HepG2 (cell line): ENCODE data around the gene RING1. TPM values are rescaled to one million over a fixed set of nuclear protein-coding genes. Genes with fewer than 3 reads are reported as not detected.

ENCODE experiments used
- ARHGAP35 ChIP-seq: sonication (generic); formaldehyde crosslinking; IDR thresholded peaks from 2 replicates; pipeline ENCODE4 v1.9.0; 2022; ENCODE audit warnings: mild to moderate bottlenecking, inconsistent platforms, moderate library complexity, missing genetic modification reagents, borderline replicate concordance
- BRCA1 ChIP-seq: sonication (generic); formaldehyde crosslinking; IDR thresholded peaks from 2 replicates; pipeline ENCODE4 v1.4.0; 2020; ENCODE audit warnings: missing genetic modification reagents
- CHCHD3 ChIP-seq: sonication (generic); formaldehyde crosslinking; IDR thresholded peaks from 2 replicates; pipeline ENCODE4 v1.8.0; 2022; ENCODE audit warnings: mild to moderate bottlenecking, missing genetic modification reagents, moderate library complexity
- ESRRA ChIP-seq: sonication (generic); formaldehyde crosslinking; IDR thresholded peaks from 2 replicates; pipeline ENCODE4 v1.5.1; 2020; ENCODE audit warnings: mild to moderate bottlenecking, low read depth, missing genetic modification reagents
- FOXO1 ChIP-seq: sonication (generic); formaldehyde crosslinking; IDR thresholded peaks from 2 replicates; pipeline ENCODE4 v1.4.0; 2020; ENCODE audit warnings: missing genetic modification reagents
- HNRNPH1 ChIP-seq: fragments of 200-400 bp; formaldehyde crosslinking; optimal IDR thresholded peaks from 2 replicates; pipeline ENCODE3; 2017; ENCODE audit warnings: mild to moderate bottlenecking, low read depth, low read length
- MLLT10 ChIP-seq: sonication (generic); formaldehyde crosslinking; IDR thresholded peaks from 2 replicates; pipeline ENCODE4 v1.4.0; 2020; ENCODE audit warnings: missing genetic modification reagents
- MTA3 ChIP-seq: sonication (generic); formaldehyde crosslinking; IDR thresholded peaks from 2 replicates; pipeline ENCODE4 v1.4.0; 2020; ENCODE audit warnings: missing genetic modification reagents
- MTF1 ChIP-seq: sonication (generic); formaldehyde crosslinking; IDR thresholded peaks from 2 replicates; pipeline ENCODE4 v1.5.0; 2020; ENCODE audit warnings: missing genetic modification reagents
- PRPF4 ChIP-seq: fragments of 200-400 bp; formaldehyde crosslinking; IDR thresholded peaks from 2 replicates; pipeline ENCODE4 v1.6.1; 2016; ENCODE audit warnings: low read length, low read depth; ENCODE audit not compliant: poor library complexity, severe bottlenecking
- RFX5 ChIP-seq: IDR thresholded peaks from 2 replicates; pipeline ENCODE4 v1.6.1; 2011; ENCODE audit warnings: low read depth, low read length, improper control_type of control experiment
- RXRB ChIP-seq: IDR thresholded peaks from 2 replicates; pipeline ENCODE4 v1.6.1; 2016; ENCODE audit warnings: borderline replicate concordance, missing genetic modification reagents, missing compliant biosample characterization
- SNAPC2 ChIP-seq: sonication (generic); formaldehyde crosslinking; IDR thresholded peaks from 2 replicates; pipeline ENCODE4 v1.8.1; 2022; ENCODE audit warnings: mild to moderate bottlenecking, missing genetic modification reagents
- THAP11 ChIP-seq: IDR thresholded peaks from 2 replicates; pipeline ENCODE4 v1.6.1; 2016; ENCODE audit warnings: missing biosample characterization, missing genetic modification reagents
- ZC3H13 ChIP-seq: sonication (generic); formaldehyde crosslinking; IDR thresholded peaks from 2 replicates; pipeline ENCODE4 v1.8.1; 2023; ENCODE audit warnings: mild to moderate bottlenecking, missing genetic modification reagents, moderate library complexity
- ZFP37 ChIP-seq: sonication (generic); formaldehyde crosslinking; IDR thresholded peaks from 2 replicates; pipeline ENCODE4 v1.4.0; 2020; ENCODE audit warnings: missing genetic modification reagents, borderline replicate concordance
- ZNF256 ChIP-seq: sonication (generic); formaldehyde crosslinking; conservative IDR thresholded peaks from 2 replicates; pipeline ENCODE4 v1.4.0; 2020; ENCODE audit warnings: missing genetic modification reagents
- ZNF441 ChIP-seq: sonication (generic); formaldehyde crosslinking; IDR thresholded peaks from 2 replicates; pipeline ENCODE4 v1.7.0; 2021; ENCODE audit warnings: missing genetic modification reagents, borderline replicate concordance
- ZNF501 ChIP-seq: sonication (generic); formaldehyde crosslinking; IDR thresholded peaks from 2 replicates; pipeline ENCODE4 v1.5.1; 2020; ENCODE audit warnings: mild to moderate bottlenecking, moderate library complexity, missing genetic modification reagents
- ZNF672 ChIP-seq: sonication (generic); formaldehyde crosslinking; IDR thresholded peaks from 2 replicates; pipeline ENCODE4 v1.8.1; 2022; ENCODE audit warnings: missing genetic modification reagents
- ZNF841 ChIP-seq: sonication (generic); formaldehyde crosslinking; IDR thresholded peaks from 2 replicates; pipeline ENCODE4 v1.8.1; 2023; ENCODE audit warnings: missing genetic modification reagents, borderline replicate concordance
- polyA plus RNA-seq, 8 experiments: library from polyadenylated mRNA; depleted of rRNA in 3 of 8; stranded (reverse) in 7 of 8; unstranded in 1 of 8; fragments of >200 nt; fragmentation: Illumina TruSeq in 4 of 8; extraction: Trizol in 4 of 8; gene quantifications; 2 replicates each; pipeline versions ENCODE4 v1.2.1 to v1.2.3, GENCODE V29; 2011 to 2016; ENCODE audit warnings: low read depth in 4 of 8, missing spikeins in 1 of 8, mixed read lengths in 1 of 8; ENCODE audit not compliant: insufficient read depth in 1 of 8
- total RNA-seq, 5 experiments: library from RNA; depleted of rRNA; stranded (reverse); fragments of >200 nt; fragmentation: Illumina TruSeq; extraction: Trizol; gene quantifications; 2 replicates each; pipeline ENCODE4 v1.2.3, GENCODE V29; 2016; ENCODE audit warnings: low read depth in 1 of 5
- TF ChIP-seq, protein P1 (sequence below): IDR thresholded peaks from 2 replicates; pipeline ENCODE4 v1.6.1; 2016; ENCODE audit warnings: low read depth, control low read depth
- TF ChIP-seq, protein P2 (sequence below): sonication (generic); formaldehyde crosslinking; IDR thresholded peaks from 2 replicates; pipeline ENCODE4 v1.5.0; 2020; ENCODE audit warnings: missing genetic modification reagents
- TF ChIP-seq, protein P3 (sequence below): sonication (generic); formaldehyde crosslinking; IDR thresholded peaks from 2 replicates; pipeline ENCODE4 v1.8.1; 2023; ENCODE audit warnings: mild to moderate bottlenecking, moderate library complexity, missing genetic modification reagents
- TF ChIP-seq, protein P4 (sequence below): sonication (generic); formaldehyde crosslinking; IDR thresholded peaks from 2 replicates; pipeline ENCODE4 v1.5.0; 2020; ENCODE audit warnings: mild to moderate bottlenecking, missing genetic modification reagents, borderline replicate concordance

Gene RING1
- total and polyA plus RNA-seq, 2 of the 13 experiments (the other 11 are each of a cell fraction or from before 2014, with no cell fraction given) = 23.9 to 33.6 TPM

DNA sequence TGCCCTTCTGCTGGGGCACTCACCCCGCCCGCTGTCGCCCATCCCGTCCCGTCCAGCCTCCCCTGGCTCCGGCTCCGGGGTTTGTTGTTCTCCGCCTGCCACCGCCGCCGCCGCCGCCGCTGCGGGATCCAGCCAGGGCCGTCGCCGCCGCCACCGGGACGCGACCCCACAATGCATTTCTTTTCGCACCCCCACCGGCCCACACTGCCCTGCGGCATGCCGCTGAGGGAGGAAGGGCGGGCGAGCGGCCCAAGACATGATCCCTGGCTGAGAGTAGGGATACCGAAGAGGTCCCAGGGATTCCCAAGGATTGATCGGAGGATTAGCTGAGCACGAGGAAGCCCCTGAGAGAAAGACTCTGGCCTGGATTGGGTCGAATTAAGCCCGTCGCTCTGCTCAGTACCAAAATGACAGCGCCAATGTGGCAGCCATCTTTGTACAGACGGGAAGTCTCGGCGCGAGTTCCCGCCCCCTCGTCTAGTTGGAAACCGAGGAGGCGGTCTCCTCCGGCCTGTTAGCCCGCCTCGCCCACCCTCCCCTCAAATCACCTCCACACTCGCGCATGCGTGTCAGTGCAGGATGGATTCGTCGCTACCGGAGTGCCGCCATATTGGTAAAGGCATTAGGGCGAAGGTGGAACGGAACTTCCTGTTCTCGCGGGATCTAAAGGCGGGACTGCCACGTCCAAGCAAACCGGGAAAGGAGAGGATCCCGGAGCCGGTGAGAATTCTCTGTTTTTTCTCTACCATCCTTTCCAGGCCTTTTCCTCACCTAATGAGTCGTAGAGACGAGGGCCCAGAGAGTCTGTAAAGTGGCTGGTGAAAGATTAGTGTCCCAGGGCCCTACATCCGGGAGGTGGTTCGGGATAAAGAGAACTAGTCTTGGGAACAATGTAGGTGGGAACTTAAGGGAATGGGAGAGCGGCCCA, 7.8 kb upstream of the RING1 start, which contains the start of the genes RXRB and SLC39A7 (continued):
- peak; percentile 88; the same call in 1 of the 2 replicates for TF ChIP-seq ZC3H13
- 0 out of 2 replicates have a peak, but pooled peaks have one; percentile 77 for TF ChIP-seq ARHGAP35 (CRISPR knock-in tag)
- TF ChIP-seq, protein P1, sequence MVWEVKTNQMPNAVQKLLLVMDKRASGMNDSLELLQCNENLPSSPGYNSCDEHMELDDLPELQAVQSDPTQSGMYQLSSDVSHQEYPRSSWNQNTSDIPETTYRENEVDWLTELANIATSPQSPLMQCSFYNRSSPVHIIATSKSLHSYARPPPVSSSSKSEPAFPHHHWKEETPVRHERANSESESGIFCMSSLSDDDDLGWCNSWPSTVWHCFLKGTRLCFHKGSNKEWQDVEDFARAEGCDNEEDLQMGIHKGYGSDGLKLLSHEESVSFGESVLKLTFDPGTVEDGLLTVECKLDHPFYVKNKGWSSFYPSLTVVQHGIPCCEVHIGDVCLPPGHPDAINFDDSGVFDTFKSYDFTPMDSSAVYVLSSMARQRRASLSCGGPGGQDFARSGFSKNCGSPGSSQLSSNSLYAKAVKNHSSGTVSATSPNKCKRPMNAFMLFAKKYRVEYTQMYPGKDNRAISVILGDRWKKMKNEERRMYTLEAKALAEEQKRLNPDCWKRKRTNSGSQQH (CRISPR knock-in tag) = peak; percentile 36
- TF ChIP-seq THAP11 (CRISPR knock-in tag) = peak; percentile 87
- TF ChIP-seq CHCHD3 (CRISPR knock-in tag) = no peak; the same call in none of the 2 replicates
- TF ChIP-seq ZNF841 (CRISPR knock-in tag) = no peak
- TF ChIP-seq ZFP37 (CRISPR knock-in tag) = no peak
- 0 out of 2 replicates have a peak, but pooled peaks have one; percentile 79 for TF ChIP-seq ZNF256 (CRISPR knock-in tag)
- peak; percentile 89 for TF ChIP-seq ZNF501 (CRISPR knock-in tag)
- TF ChIP-seq, protein P2, sequence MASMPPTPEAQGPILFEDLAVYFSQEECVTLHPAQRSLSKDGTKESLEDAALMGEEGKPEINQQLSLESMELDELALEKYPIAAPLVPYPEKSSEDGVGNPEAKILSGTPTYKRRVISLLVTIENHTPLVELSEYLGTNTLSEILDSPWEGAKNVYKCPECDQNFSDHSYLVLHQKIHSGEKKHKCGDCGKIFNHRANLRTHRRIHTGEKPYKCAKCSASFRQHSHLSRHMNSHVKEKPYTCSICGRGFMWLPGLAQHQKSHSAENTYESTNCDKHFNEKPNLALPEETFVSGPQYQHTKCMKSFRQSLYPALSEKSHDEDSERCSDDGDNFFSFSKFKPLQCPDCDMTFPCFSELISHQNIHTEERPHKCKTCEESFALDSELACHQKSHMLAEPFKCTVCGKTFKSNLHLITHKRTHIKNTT = no peak
- no peak for TF ChIP-seq MLLT10
- no peak for TF ChIP-seq PRPF4
- TF ChIP-seq MTA3 (CRISPR knock-in tag) = no peak
- TF ChIP-seq, protein P3, sequence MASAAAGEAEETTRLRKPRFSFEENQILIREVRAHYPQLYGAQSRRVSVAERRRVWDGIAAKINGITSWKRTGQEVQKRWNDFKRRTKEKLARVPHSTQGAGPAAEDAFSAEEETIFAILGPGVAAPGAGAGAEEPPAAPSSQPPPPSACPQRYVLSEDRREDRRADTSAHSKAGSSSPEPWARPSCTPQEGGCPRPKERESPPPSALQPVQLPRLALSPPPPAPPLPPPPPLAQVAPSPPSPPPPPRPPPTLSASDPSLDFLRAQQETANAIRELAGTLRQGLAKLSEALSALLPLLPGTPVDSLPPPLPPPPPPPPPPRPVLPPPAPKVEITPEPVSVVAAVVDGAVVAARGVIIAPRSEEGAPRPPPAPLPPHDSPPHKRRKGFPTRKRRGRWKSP (CRISPR knock-in tag) = peak; percentile 14
- TF ChIP-seq FOXO1 = peak; percentile 86
- TF ChIP-seq, protein P4, sequence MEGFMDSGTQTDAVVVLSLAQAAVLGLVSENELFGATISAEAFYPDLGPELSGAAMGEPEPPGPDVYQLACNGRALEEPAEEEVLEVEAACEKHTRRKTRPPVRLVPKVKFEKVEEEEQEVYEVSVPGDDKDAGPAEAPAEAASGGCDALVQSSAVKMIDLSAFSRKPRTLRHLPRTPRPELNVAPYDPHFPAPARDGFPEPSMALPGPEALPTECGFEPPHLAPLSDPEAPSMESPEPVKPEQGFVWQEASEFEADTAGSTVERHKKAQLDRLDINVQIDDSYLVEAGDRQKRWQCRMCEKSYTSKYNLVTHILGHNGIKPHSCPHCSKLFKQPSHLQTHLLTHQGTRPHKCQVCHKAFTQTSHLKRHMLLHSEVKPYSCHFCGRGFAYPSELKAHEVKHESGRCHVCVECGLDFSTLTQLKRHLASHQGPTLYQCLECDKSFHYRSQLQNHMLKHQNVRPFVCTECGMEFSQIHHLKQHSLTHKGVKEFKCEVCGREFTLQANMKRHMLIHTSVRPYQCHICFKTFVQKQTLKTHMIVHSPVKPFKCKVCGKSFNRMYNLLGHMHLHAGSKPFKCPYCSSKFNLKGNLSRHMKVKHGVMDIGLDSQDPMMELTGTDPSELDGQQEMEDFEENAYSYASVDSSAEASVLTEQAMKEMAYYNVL (CRISPR knock-in tag) = peak; percentile 75
- peak; percentile 73; the same call in 1 of the 2 replicates for TF ChIP-seq SNAPC2
- no peak for TF ChIP-seq MTF1 (CRISPR knock-in tag)
- TF ChIP-seq ZNF441 (CRISPR knock-in tag) = peak; percentile 37
- TF ChIP-seq HNRNPH1 = no peak
- TF ChIP-seq RFX5 = peak; percentile 8; the same call in 1 of the 2 replicates
- no peak for TF ChIP-seq BRCA1 (CRISPR knock-in tag)
- TF ChIP-seq RXRB = peak; percentile 79
- peak; percentile 55 for TF ChIP-seq ESRRA
- TF ChIP-seq ZNF672 (CRISPR knock-in tag) = no peak
